Pancreas (tissue), 10 donors: ENCODE data around the gene MYH10. TPM values are rescaled to one million over a fixed set of nuclear protein-coding genes. Genes with fewer than 3 reads are reported as not detected.
A peak's percentile ranks its signal among the peaks of the same experiment; 100 is the strongest.

Experiments
- ATAC-seq, 4 donors: fragments of 200-7000 bp; cut with Tn5 transposase; one replicate each; pipeline versions ENCODE4 v1.8.0 to v1.9.1; 2020; ENCODE audit warnings: mild to moderate bottlenecking in 4 of 4, moderate library complexity in 4 of 4
- DNase-seq, 6 donors: peaks; one replicate each; pipeline ENCODE4 v3.0.0-alpha.2; 2020
- FAIRE-seq: peaks from 2 replicates; lab custom pipeline; 2012; peaks lifted over from hg19 to GRCh38; lab: Jason Lieb, UNC
- H3K27ac ChIP-seq, 4 donors: fragments of 200-600 bp; sonication (generic); 1 replicate in 3 of 4; 2 replicates in 1 of 4; pipeline versions ENCODE4 v1.5.0 to v1.8.0; 2020
- H3K27me3 ChIP-seq, 4 donors: fragments of 200-600 bp; one replicate each; pipeline ENCODE4 v1.8.0; 2021
- H3K36me3 ChIP-seq, 3 donors: fragments of 200-600 bp; sonication (generic) in 1 of 3; one replicate each; pipeline versions ENCODE4 v1.5.0 to v1.8.0; 2020 to 2021
- H3K4me1 ChIP-seq, 3 donors: fragments of 200-600 bp; one replicate each; pipeline ENCODE4 v1.8.0; 2021
- H3K4me3 ChIP-seq, 4 donors: fragments of 200-600 bp; sonication (generic) in 2 of 4; one replicate each; pipeline versions ENCODE4 v1.5.0 to v1.8.0; 2020 to 2021
- H3K9me3 ChIP-seq, 4 donors: fragments of 200-600 bp; one replicate each; pipeline ENCODE4 v1.8.0; 2021
- CTCF ChIP-seq, 4 donors: fragments of 200-600 bp; sonication (generic) in 3 of 4; IDR thresholded peaks; one replicate each; pipeline versions ENCODE4 v1.5.0 to v1.8.0; 2021; ENCODE audit warnings: antibody characterized with exemption in 4 of 4
- WGBS, 2 donors: extraction: QIAGEN DNeasy Blood & Tissue Kit; methylation state at CpG; one replicate each; pipeline ENCODE4 v1.1.7; 2013; 5-methylcytosine and 5-hydroxymethylcytosine counted together
- intact Hi-C, 3 donors: fragments of 100-400 bp; cut with DNase I; formaldehyde crosslinking; loops; one replicate each; pipeline versions ENCODE4 v1.11.1 to v1.14.2; 2022
- polyA plus RNA-seq, 2 donors: library from polyadenylated mRNA; stranded (reverse); fragments of 200-250 nt; gene quantifications; one replicate each; pipeline ENCODE4 v1.2.3, GENCODE V29; 2013
- total RNA-seq, 6 donors: library from RNA; stranded (reverse); fragmentation: NEBNext Ultra II Directional in 4 of 6; extraction: Animal tissue kit (Norgen Biotek cat#: 25700) in 4 of 6; gene quantifications; one replicate each; pipeline versions ENCODE4 v1.2.1 to v1.2.4, GENCODE V29; 2021 to 2023
- donor health status: healthy with polysubstance abuse.
- donor health status: DM: no; HTN: no; CAD: no; lungs with moderate emphysema.
- donor health status: DM: no; HTN: no; CAD: no.
- donor health status: control.
- donor health status: control.
- donor health status: Bipolar disorder and iron deficiency.
- donor health status: DM: yes; HTN: yes; CAD: no.
- donor health status: DM: no; HTN: no; CAD: no.
- donor health status: DM: no; HTN: no; CAD: no.
- donor health status: DM: yes; HTN: yes; CAD: no.

MYH10 gene
- total and polyA plus RNA-seq, 8 donors: 4.6 to 28.0 (median 11.3) TPM

GRCh38 chr17:8532021-8532420, 98.5 kb downstream of the MYH10 start:
- Histone ChIP-seq H3K27me3 (peaks cover 0 to 37% (median 0%) of the 10 kb centered on the region in 4 donors), H3K36me3 (no peaks in the 10 kb centered on the region), H3K9me3 (no peaks in the 10 kb centered on the region), H3K27ac (no peak overlapping the region), H3K4me3 (no peak overlapping the region), H3K4me1 (peaks cover 0 to 13% (median 8%) of the 10 kb centered on the region in 3 donors)
- FAIRE-seq: no peak
- peak; percentile 96 to 99 (median 98) for ATAC-seq
- intact Hi-C loops: no loop called here
- 31 to 42% methylated on average over 3 of the region's 3 CpGs for WGBS, 2 donors
- DNase-seq: peak in 4 of 6 donors; percentile 32 to 49 (median 48)
- TF ChIP-seq CTCF (IDR thresholded peaks at IDR 0.05): no peak

DNA sequence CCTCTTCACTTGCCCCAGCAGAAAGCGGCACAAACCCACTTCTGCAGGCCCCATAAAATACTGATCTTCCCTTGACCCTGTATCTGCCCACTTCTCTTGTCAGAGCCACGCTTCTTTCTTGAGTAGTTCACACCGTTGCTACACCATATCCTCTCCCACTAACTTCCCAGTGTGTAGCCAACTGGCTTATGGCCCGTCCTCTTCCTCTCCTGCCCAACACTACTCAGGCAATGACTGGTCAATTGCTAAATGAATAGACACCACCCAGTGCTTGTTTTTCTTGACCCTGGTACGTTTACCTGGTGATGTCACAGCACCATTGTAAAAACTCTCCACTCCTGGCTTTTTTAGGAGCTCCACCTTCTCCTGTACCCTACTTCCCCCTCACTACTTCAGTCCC, 107.9 kb downstream of the MYH10 start:
- no peak overlapping the region for H3K4me3 ChIP-seq
- WGBS, 2 donors: 84 to 93% methylated on average over 5 of the region's 5 CpGs
- no peaks in the 10 kb centered on the region for H3K9me3 ChIP-seq
- intact Hi-C loops: no loop called here
- FAIRE-seq (no peak), ATAC-seq (no peak), DNase-seq (no peak)
- H3K27ac ChIP-seq: no peak overlapping the region
- no peak for TF ChIP-seq CTCF (IDR thresholded peaks at IDR 0.05)
- H3K27me3 ChIP-seq: peaks cover 0 to 3% (median 0%) of the 10 kb centered on the region in 4 donors
- peaks cover 0 to 3% (median 0%) of the 10 kb centered on the region in 3 donors for H3K36me3 ChIP-seq
- no peaks in the 10 kb centered on the region for H3K4me1 ChIP-seq

DNA sequence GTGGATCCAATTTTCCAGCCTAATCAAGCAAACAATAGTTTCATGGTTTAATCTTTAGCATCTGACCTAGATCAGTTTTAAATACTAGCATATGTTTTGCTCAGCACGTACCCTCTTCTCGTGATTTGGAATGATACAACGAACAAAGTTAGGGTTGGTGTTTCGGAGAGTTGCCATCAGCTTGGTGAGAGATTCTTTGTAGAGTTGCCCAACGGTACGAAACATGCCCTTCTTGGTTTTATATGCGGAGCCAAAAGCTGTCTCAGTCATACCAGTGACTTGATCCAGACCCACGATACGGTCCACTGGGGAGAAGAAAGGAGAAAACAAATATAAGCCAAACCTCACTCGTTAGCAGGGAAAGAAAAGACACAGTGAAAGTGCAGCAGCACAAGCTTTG, 109.5 kb downstream of the MYH10 start:
- 96 to 97% methylated on average over 10 of the region's 10 CpGs for WGBS, 2 donors
- intact Hi-C loops: no loop called here
- ATAC-seq: no peak
- no peak for FAIRE-seq
- Histone ChIP-seq H3K27ac (no peak overlapping the region), H3K36me3 (peaks cover 0 to 3% (median 0%) of the 10 kb centered on the region in 3 donors), H3K27me3 (no peaks in the 10 kb centered on the region), H3K9me3 (no peaks in the 10 kb centered on the region), H3K4me3 (no peak overlapping the region), H3K4me1 (no peaks in the 10 kb centered on the region)
- no peak for TF ChIP-seq CTCF (IDR thresholded peaks at IDR 0.05)
- no peak for DNase-seq

DNA sequence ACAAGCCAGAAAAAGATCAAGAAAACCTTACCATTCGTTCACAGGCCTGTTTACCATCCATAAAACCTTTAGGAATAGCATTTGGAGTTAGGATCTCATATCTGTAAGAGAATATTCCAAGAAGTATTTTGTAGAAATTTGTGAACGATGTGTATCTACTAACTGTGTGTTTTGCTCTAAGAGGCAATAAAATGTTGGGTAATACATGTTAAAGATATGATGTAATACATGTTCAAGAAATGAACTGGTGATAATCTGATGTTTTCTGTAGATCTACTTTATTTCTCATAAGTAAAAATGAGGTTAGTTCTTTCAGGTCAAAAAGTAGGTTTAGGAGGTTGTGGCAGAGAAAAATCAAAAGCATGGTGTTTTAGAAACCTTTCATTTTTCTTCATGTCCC, 111.7 kb downstream of the MYH10 start:
- no peak for TF ChIP-seq CTCF (IDR thresholded peaks at IDR 0.05)
- Histone ChIP-seq H3K9me3 (no peaks in the 10 kb centered on the region), H3K4me3 (no peak overlapping the region), H3K27ac (no peak overlapping the region), H3K27me3 (no peaks in the 10 kb centered on the region), H3K36me3 (peaks cover 0 to 3% (median 3%) of the 10 kb centered on the region in 3 donors), H3K4me1 (no peaks in the 10 kb centered on the region)
- ATAC-seq (no peak), FAIRE-seq (no peak), DNase-seq (no peak)
- intact Hi-C loops: no loop called here
- WGBS, 2 donors: 87 to 92% methylated on average over 2 of the region's 2 CpGs

DNA sequence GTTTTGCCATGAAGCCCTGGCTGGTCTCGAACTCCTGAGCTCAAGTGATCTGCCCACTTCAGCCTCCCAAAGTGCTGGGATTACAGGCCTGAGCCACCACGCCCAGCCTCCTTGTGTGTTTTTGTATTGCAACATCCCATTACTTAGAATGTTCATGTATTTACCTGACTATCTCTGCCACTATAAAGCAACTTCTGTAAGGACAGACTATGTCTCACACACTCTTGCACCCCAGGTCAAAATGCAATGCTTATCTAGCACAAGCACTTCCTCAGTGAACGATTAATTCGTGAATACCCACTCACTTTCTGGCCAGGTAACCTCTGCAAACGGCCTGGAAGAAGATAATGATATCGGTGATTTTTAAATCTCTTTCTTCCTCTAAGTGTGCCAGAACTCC, 112.2 kb downstream of the MYH10 start:
- no peak for DNase-seq

More for the DNA sequence above, 112.2 kb downstream of the MYH10 start:
- H3K27ac ChIP-seq: no peak overlapping the region
- FAIRE-seq: no peak
- intact Hi-C loops: no loop called here
- H3K4me3 ChIP-seq: no peak overlapping the region
- H3K4me1 ChIP-seq: no peaks in the 10 kb centered on the region
- H3K27me3 ChIP-seq: no peaks in the 10 kb centered on the region
- 91 to 97% methylated on average over 6 of the region's 6 CpGs for WGBS, 2 donors
- no peak for TF ChIP-seq CTCF (IDR thresholded peaks at IDR 0.05)
- ATAC-seq: no peak
- H3K9me3 ChIP-seq: no peaks in the 10 kb centered on the region
- H3K36me3 ChIP-seq: peaks cover 0 to 8% (median 3%) of the 10 kb centered on the region in 3 donors
